Stomach (tissue), 9 donors: ENCODE results near the gene OCA2. TPM values are rescaled to one million over a fixed set of nuclear protein-coding genes. Genes with fewer than 3 reads are reported as not detected.

Experiments used
- DNase-seq, 2 donors: peaks; one replicate each; pipeline versions ENCODE4 v3.0.0 to v3.0.0-alpha.2; 2013 to 2019
- H3K27ac ChIP-seq, 5 donors: fragments of 200-600 bp in 4 of 5; sonication (generic) in 4 of 5; one replicate each; pipeline ENCODE4 v1.5.1; 2013 to 2019; ENCODE audit warnings: mild to moderate bottlenecking in 1 of 5, moderate library complexity in 1 of 5
- H3K27me3 ChIP-seq, 3 donors: fragments of 200-600 bp; sonication (generic); one replicate each; pipeline ENCODE4 v1.5.1; 2017 to 2019; ENCODE audit warnings: mixed run types in 1 of 3
- H3K36me3 ChIP-seq, 4 donors: fragments of 200-600 bp; sonication (generic); 1 replicate in 3 of 4; 2 replicates in 1 of 4; pipeline ENCODE4 v1.5.1; 2016 to 2019
- H3K4me1 ChIP-seq, 4 donors: fragments of 200-600 bp; sonication (generic); one replicate each; pipeline ENCODE4 v1.5.1; 2016 to 2019
- H3K4me3 ChIP-seq, 4 donors: fragments of 200-600 bp; sonication (generic) in 3 of 4; one replicate each; pipeline ENCODE4 v1.5.1; 2016 to 2019; ENCODE audit warnings: mild to moderate bottlenecking in 1 of 4
- H3K9me3 ChIP-seq, 4 donors: fragments of 200-600 bp; sonication (generic); one replicate each; pipeline ENCODE4 v1.5.1; 2016 to 2019
- EP300 ChIP-seq: sonication (generic); formaldehyde crosslinking; IDR thresholded peaks from one replicate; pipeline ENCODE4 v1.6.1; 2017; ENCODE audit warnings: antibody characterized with exemption
- POLR2A ChIP-seq, 4 donors: fragments of 450-650 bp; IDR thresholded peaks; one replicate each; pipeline ENCODE4 v1.6.1; 2016; ENCODE audit warnings: antibody characterized with exemption in 4 of 4, control low read depth in 2 of 4, mild to moderate bottlenecking in 1 of 4, moderate library complexity in 1 of 4
- POLR2AphosphoS5 ChIP-seq, 3 donors: sonication (generic); formaldehyde crosslinking; IDR thresholded peaks; one replicate each; pipeline ENCODE4 v1.6.1; 2016; ENCODE audit warnings: antibody characterized with exemption in 3 of 3
- WGBS, 5 donors: extraction: QIAGEN DNeasy Blood & Tissue Kit in 3 of 5; methylation state at CpG; one replicate each; pipeline versions ENCODE4 v1.1.5 to v1.1.7; 2013 to 2018; 5-methylcytosine and 5-hydroxymethylcytosine counted together
- intact Hi-C: fragments of 100-400 bp; cut with DNase I; formaldehyde crosslinking; loops from one replicate; pipeline ENCODE4 v1.15.1; 2023; ENCODE audit warnings: low total_unique reads
- polyA plus RNA-seq, 3 donors: library from polyadenylated mRNA; stranded (reverse); fragments of 200-250 nt; gene quantifications; one replicate each; pipeline ENCODE4 v1.2.3, GENCODE V29; 2013
- total RNA-seq, 5 donors: library from RNA; depleted of rRNA; stranded (reverse); fragments of >200 nt; gene quantifications; one replicate each; pipeline versions ENCODE4 v1.1.0 to v1.2.3, GENCODE V29; 2014 to 2016
- TF ChIP-seq, protein P1 (sequence below), 7 experiments: fragments of 450-650 bp in 4 of 7; fragments of 200-600 bp in 3 of 7; sonication (generic) in 3 of 7; IDR thresholded peaks; one replicate each; pipeline ENCODE4 v1.5.1; 2016 to 2019; ENCODE audit warnings: antibody characterized with exemption in 7 of 7, control low read depth in 2 of 7, mild to moderate bottlenecking in 1 of 7
- donor health status: healthy with polysubstance abuse.
- donor health status: Bipolar disorder and iron deficiency.
- donor health status: healthy.

Gene OCA2
- total and polyA plus RNA-seq, 8 donors, result 0.12 to 0.89 (median 0.65) TPM; not detected in 4

DNA sequence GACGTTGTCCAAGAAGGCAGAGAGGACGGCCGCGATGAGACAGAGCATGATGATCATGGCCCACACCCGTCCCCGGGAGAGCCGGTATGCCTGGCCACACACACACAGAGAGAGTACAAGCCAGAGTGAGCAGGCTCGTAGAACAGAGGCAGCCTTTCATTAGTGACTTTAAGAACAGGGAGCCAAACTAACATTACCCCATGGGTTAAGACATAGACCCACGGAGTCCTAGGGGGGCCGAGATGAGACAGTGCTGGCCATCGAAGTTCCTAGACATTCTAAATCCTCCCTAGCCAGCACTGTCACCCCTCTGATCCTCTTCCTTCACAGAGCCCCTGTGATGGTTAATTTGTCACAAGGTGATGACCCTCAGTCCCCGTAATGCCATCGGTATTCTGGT lies 114.0 kb downstream of the OCA2 start:
- no peaks in the 10 kb centered on the region for H3K36me3 ChIP-seq
- H3K9me3 ChIP-seq, result peaks cover 0 to 4% (median 1%) of the 10 kb centered on the region in 4 donors
- H3K27ac ChIP-seq, result no peak overlapping the region
- intact Hi-C loops, result no loop called here
- H3K4me3 ChIP-seq, result no peak overlapping the region
- no peaks in the 10 kb centered on the region for H3K27me3 ChIP-seq
- no peaks in the 10 kb centered on the region for H3K4me1 ChIP-seq
- no peak for TF ChIP-seq POLR2AphosphoS5 (IDR thresholded peaks at IDR 0.05)
- no peak for TF ChIP-seq EP300
- TF ChIP-seq, protein P1, sequence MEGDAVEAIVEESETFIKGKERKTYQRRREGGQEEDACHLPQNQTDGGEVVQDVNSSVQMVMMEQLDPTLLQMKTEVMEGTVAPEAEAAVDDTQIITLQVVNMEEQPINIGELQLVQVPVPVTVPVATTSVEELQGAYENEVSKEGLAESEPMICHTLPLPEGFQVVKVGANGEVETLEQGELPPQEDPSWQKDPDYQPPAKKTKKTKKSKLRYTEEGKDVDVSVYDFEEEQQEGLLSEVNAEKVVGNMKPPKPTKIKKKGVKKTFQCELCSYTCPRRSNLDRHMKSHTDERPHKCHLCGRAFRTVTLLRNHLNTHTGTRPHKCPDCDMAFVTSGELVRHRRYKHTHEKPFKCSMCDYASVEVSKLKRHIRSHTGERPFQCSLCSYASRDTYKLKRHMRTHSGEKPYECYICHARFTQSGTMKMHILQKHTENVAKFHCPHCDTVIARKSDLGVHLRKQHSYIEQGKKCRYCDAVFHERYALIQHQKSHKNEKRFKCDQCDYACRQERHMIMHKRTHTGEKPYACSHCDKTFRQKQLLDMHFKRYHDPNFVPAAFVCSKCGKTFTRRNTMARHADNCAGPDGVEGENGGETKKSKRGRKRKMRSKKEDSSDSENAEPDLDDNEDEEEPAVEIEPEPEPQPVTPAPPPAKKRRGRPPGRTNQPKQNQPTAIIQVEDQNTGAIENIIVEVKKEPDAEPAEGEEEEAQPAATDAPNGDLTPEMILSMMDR (IDR thresholded peaks at IDR 0.05), result no peak
- no peak for TF ChIP-seq POLR2A (IDR thresholded peaks at IDR 0.05)
- no peak for DNase-seq
- WGBS, 5 donors, result 85 to 91% (median 88%) methylated on average over 13 of the region's 13 CpGs

DNA sequence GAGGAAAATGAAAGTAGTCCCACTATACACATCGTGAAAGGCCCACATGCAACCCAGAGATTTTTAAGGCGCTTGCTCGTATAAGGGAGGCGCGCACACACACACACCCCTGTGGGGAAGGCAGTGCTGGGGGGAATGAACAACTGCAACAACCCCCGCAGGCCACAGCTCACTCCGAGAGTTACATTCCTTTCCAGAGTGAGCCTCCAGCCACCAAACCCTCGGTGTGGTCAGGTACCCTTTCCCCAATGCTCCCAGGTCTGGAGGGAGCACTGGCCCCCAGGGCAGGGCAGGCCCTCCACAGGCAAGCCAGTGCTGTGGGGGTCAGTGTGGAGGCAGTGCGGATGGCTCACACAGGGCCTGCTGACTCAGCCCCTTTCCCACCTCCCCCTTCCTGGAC lies 115.6 kb downstream of the OCA2 start:
- intact Hi-C loops, result no loop called here
- no peak for DNase-seq
- Histone ChIP-seq H3K4me1 (no peaks in the 10 kb centered on the region), H3K27ac (no peak overlapping the region), H3K9me3 (peaks cover 0 to 5% (median 2%) of the 10 kb centered on the region in 4 donors), H3K36me3 (no peaks in the 10 kb centered on the region), H3K4me3 (no peak overlapping the region), H3K27me3 (no peaks in the 10 kb centered on the region)
- 90 to 94% (median 93%) methylated on average over 9 of the region's 9 CpGs for WGBS, 5 donors
- TF ChIP-seq POLR2AphosphoS5 (IDR thresholded peaks at IDR 0.05), result no peak
- TF ChIP-seq EP300, result no peak
- TF ChIP-seq, protein P1 (IDR thresholded peaks at IDR 0.05), result no peak
- no peak for TF ChIP-seq POLR2A (IDR thresholded peaks at IDR 0.05)

DNA sequence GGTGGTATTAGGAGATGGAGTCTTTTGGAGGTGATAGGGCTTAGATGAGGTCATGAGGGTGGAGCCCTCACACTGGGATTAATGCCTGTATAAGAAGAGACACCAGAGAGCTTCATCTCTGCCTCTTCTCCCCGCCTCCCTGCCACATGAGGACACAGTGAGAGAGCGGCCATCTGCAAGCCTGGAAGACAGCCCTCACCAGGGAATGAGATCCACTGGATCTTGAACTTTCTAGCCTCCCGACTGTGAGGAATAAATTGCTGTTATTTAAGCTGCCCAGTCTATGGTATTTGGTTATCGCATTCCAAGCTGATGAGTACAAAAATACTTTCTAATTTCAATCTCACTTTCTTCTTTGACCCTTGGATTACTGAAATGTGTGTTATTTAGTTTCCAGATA lies 121.4 kb downstream of the OCA2 start:
- 69 to 88% (median 81%) methylated on average over 4 of the region's 4 CpGs for WGBS, 5 donors
- Histone ChIP-seq H3K4me1 (no peaks in the 10 kb centered on the region), H3K36me3 (no peaks in the 10 kb centered on the region), H3K27me3 (no peaks in the 10 kb centered on the region), H3K27ac (no peak overlapping the region), H3K4me3 (no peak overlapping the region), H3K9me3 (peaks cover 0 to 13% (median 0%) of the 10 kb centered on the region in 4 donors)
- intact Hi-C loops, result no loop called here
- DNase-seq, result no peak
- TF ChIP-seq POLR2AphosphoS5 (IDR thresholded peaks at IDR 0.05), result no peak
- TF ChIP-seq, protein P1 (IDR thresholded peaks at IDR 0.05), result no peak
- no peak for TF ChIP-seq POLR2A (IDR thresholded peaks at IDR 0.05)
- no peak for TF ChIP-seq EP300

DNA sequence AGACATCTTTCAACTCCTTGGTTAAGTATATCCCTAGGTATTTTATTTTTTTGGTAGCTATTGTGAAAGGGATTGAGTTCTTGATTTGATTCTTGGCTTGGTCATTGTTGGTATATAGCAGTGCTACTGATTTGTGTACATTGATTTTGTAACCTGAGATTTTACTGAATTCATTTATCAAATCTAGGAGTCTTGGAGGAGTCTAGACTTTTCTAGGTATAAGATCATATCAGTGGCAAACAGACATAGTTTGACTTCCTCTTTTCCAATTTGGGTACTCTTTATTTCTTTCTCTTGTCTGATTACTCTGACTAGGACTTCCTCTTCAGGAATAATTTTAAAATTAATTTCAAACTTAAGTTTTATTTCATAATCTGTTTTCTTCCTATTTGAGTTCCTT lies 125.2 kb downstream of the OCA2 start:
- TF ChIP-seq POLR2AphosphoS5 (IDR thresholded peaks at IDR 0.05) (no peak), POLR2A (IDR thresholded peaks at IDR 0.05) (no peak), EP300 (no peak)
- TF ChIP-seq, protein P1 (IDR thresholded peaks at IDR 0.05), result no peak
- H3K4me3 ChIP-seq, result no peak overlapping the region
- no peak overlapping the region for H3K27ac ChIP-seq
- no peaks in the 10 kb centered on the region for H3K36me3 ChIP-seq
- H3K4me1 ChIP-seq, result no peaks in the 10 kb centered on the region
- no peak for DNase-seq
- peaks cover 0 to 16% (median 7%) of the 10 kb centered on the region in 4 donors for H3K9me3 ChIP-seq
- intact Hi-C loops, result no loop called here
- H3K27me3 ChIP-seq, result no peaks in the 10 kb centered on the region
